ENCODE results near the gene CACNA2D4.

Gene CACNA2D4

GRCh38 chr12:1769809-1770494, 148.5 kb downstream of the CACNA2D4 start:
- DNase-seq: no peak

- no peak for DNase-seq
These were observed 149.8 kb downstream of the CACNA2D4 start for GRCh38 chr12:1768615-1769014.

GRCh38 chr12:1767407-1768090, 150.9 kb downstream of the CACNA2D4 start:
- no peak for DNase-seq

- DNase-seq: no peak
These were observed 152.3 kb downstream of the CACNA2D4 start for GRCh38 chr12:1766110-1766509.

GRCh38 chr12:1763153-1763552, 155.3 kb downstream of the CACNA2D4 start:
- DNase-seq: no peak

GRCh38 chr12:1761857-1762256, 156.6 kb downstream of the CACNA2D4 start:
- no peak for DNase-seq

GRCh38 chr12:1760566-1761382, 157.7 kb downstream of the CACNA2D4 start:
- no peak for DNase-seq

GRCh38 chr12:1758887-1759286, 159.6 kb downstream of the CACNA2D4 start:
- DNase-seq: no peak

- DNase-seq: no peak
These were observed 160.1 kb downstream of the CACNA2D4 start for GRCh38 chr12:1758376-1758775.

- no peak for DNase-seq
These were observed 168.2 kb downstream of the CACNA2D4 start for GRCh38 chr12:1750300-1750699.

- DNase-seq: no peak
These were observed 169.4 kb downstream of the CACNA2D4 start for GRCh38 chr12:1749019-1749418.

GRCh38 chr12:1747609-1748008, 170.8 kb downstream of the CACNA2D4 start:
- no peak for DNase-seq

- no peak for DNase-seq
These were observed 173.5 kb downstream of the CACNA2D4 start for GRCh38 chr12:1744932-1745331.
